Esophagus muscularis mucosa (tissue), 4 donors: ENCODE measurements around the gene CLEC4D. TPM values are rescaled to one million over a fixed set of nuclear protein-coding genes. Genes with fewer than 3 reads are reported as not detected.

Source experiments
- DNase-seq: peaks from one replicate; pipeline ENCODE4 v3.0.0-alpha.2; 2017; ENCODE audit errors: extremely low spot score
- H3K27ac ChIP-seq, 4 donors: fragments of 200-600 bp; sonication (generic); replicated peaks in 1 of 4; 1 replicate in 3 of 4; 2 replicates in 1 of 4; pipeline ENCODE4 v1.5.1; 2016 to 2019; ENCODE audit warnings: mild to moderate bottlenecking in 1 of 4
- H3K27me3 ChIP-seq, 4 donors: fragments of 200-600 bp; sonication (generic); one replicate each; pipeline versions ENCODE4 v1.5.1 to v1.6.0; 2016 to 2019
- H3K36me3 ChIP-seq, 4 donors: fragments of 200-600 bp; sonication (generic); one replicate each; pipeline ENCODE4 v1.5.1; 2016 to 2019
- H3K4me1 ChIP-seq, 4 donors: fragments of 200-600 bp; sonication (generic); one replicate each; pipeline ENCODE4 v1.5.1; 2016 to 2019
- H3K4me3 ChIP-seq, 4 donors: fragments of 200-600 bp; sonication (generic); 1 replicate in 2 of 4; 2 replicates in 2 of 4; pipeline ENCODE4 v1.5.1; 2016 to 2019; ENCODE audit warnings: mild to moderate bottlenecking in 4 of 4, moderate library complexity in 1 of 4
- H3K9me3 ChIP-seq, 4 donors: fragments of 200-600 bp; sonication (generic); 1 replicate in 3 of 4; 2 replicates in 1 of 4; pipeline ENCODE4 v1.5.1; 2016 to 2019
- EP300 ChIP-seq: sonication (generic); formaldehyde crosslinking; IDR thresholded peaks from one replicate; pipeline ENCODE4 v1.6.1; 2017; ENCODE audit warnings: antibody characterized with exemption
- POLR2A ChIP-seq: fragments of 450-650 bp; IDR thresholded peaks from one replicate; pipeline ENCODE4 v1.6.1; 2017; ENCODE audit warnings: antibody characterized with exemption, moderate library complexity, mild to moderate bottlenecking, low read depth
- POLR2AphosphoS5 ChIP-seq, 2 donors: sonication (generic); formaldehyde crosslinking; IDR thresholded peaks; one replicate each; pipeline ENCODE4 v1.6.1; 2017; ENCODE audit warnings: antibody characterized with exemption in 2 of 2
- WGBS: methylation state at CpG from one replicate; pipeline ENCODE4 v1.1.5; 2018; 5-methylcytosine and 5-hydroxymethylcytosine counted together
- intact Hi-C: fragments of 100-400 bp; cut with DNase I; formaldehyde crosslinking; loops from one replicate; pipeline ENCODE4 v1.15.1; 2023
- total RNA-seq, 4 donors: library from RNA; depleted of rRNA; stranded (reverse); fragments of >200 nt; gene quantifications; one replicate each; pipeline versions ENCODE4 v1.1.0 to v1.2.1, GENCODE V29; 2016
- TF ChIP-seq, protein P1 (sequence below), 3 experiments: fragments of 200-600 bp in 2 of 3; fragments of 450-650 bp in 1 of 3; sonication (generic) in 2 of 3; IDR thresholded peaks; one replicate each; pipeline ENCODE4 v1.5.1; 2017 to 2019; ENCODE audit warnings: antibody characterized with exemption in 3 of 3, mild to moderate bottlenecking in 2 of 3, moderate library complexity in 1 of 3

The CLEC4D gene
- total RNA-seq, 4 donors from 2014 or later = 1.7 TPM; not detected in 3

DNA sequence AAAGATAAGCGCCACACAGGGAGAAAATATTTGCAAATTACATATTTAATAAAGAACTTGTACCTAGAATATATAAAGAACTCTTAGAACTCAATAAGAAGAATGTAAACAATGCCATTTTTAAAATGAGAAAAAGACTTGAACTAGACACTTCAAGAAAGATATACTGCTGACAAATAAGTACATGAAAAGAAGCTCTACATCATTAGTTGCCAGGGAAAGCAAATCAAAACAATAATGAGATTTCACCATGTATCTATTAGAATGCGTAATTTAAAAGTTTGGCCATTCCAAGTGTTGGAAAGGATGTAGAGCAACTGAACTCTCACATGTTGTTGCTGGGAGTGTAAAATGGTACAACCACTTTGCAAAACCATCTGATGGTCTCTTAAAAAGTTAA lies 34.3 kb downstream of the CLEC4D start:
- no peaks in the 10 kb centered on the region for H3K4me1 ChIP-seq
- DNase-seq = no peak
- no peaks in the 10 kb centered on the region for H3K36me3 ChIP-seq
- no peaks in the 10 kb centered on the region for H3K9me3 ChIP-seq
- intact Hi-C loops = no loop called here
- no peaks in the 10 kb centered on the region for H3K27me3 ChIP-seq
- no peak overlapping the region for H3K27ac ChIP-seq
- TF ChIP-seq, protein P1, sequence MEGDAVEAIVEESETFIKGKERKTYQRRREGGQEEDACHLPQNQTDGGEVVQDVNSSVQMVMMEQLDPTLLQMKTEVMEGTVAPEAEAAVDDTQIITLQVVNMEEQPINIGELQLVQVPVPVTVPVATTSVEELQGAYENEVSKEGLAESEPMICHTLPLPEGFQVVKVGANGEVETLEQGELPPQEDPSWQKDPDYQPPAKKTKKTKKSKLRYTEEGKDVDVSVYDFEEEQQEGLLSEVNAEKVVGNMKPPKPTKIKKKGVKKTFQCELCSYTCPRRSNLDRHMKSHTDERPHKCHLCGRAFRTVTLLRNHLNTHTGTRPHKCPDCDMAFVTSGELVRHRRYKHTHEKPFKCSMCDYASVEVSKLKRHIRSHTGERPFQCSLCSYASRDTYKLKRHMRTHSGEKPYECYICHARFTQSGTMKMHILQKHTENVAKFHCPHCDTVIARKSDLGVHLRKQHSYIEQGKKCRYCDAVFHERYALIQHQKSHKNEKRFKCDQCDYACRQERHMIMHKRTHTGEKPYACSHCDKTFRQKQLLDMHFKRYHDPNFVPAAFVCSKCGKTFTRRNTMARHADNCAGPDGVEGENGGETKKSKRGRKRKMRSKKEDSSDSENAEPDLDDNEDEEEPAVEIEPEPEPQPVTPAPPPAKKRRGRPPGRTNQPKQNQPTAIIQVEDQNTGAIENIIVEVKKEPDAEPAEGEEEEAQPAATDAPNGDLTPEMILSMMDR (IDR thresholded peaks at IDR 0.05) = no peak
- no peak for TF ChIP-seq POLR2AphosphoS5 (IDR thresholded peaks at IDR 0.05)
- TF ChIP-seq POLR2A = no peak
- TF ChIP-seq EP300 = no peak
- no peak overlapping the region for H3K4me3 ChIP-seq
- 61% methylated on average over 2 of the region's 2 CpGs for WGBS

- no peaks in the 10 kb centered on the region for H3K9me3 ChIP-seq
- no peak overlapping the region for H3K27ac ChIP-seq
- DNase-seq = no peak
- no peaks in the 10 kb centered on the region for H3K36me3 ChIP-seq
- TF ChIP-seq, protein P1 (IDR thresholded peaks at IDR 0.05) = no peak
- TF ChIP-seq POLR2A = no peak
- no peak for TF ChIP-seq EP300
- no peak for TF ChIP-seq POLR2AphosphoS5 (IDR thresholded peaks at IDR 0.05)
- H3K27me3 ChIP-seq = no peaks in the 10 kb centered on the region
- H3K4me3 ChIP-seq = no peak overlapping the region
- intact Hi-C loops = no loop called here
- no peaks in the 10 kb centered on the region for H3K4me1 ChIP-seq
- 88% methylated on average over 2 of the region's 2 CpGs for WGBS
Measured at GRCh38 chr12:8548192-8548591, 34.9 kb downstream of the CLEC4D start.

DNA sequence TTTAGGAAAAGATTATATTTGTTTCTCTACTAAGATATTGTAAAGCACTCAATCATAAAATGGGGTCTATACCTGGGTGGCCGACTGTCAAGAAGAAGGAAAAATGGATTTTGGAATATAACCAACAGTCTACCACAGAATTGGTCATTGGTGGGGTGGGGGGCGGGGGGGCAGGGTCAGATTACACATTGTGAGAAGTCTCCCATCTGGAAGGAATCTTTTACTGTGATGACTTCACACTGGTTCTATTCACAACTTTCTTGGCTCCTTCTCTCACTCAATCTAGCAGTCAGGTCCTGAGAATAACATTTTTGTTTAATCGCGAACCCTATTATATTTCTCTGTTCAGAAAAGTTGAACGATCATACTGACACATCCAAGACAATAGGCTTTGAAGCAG lies 36.1 kb downstream of the CLEC4D start:
- intact Hi-C loops = no loop called here

GRCh38 chr12:8553088-8553627 lies 39.9 kb downstream of the CLEC4D start:
- H3K27me3 ChIP-seq = no peaks in the 10 kb centered on the region
- no peaks in the 10 kb centered on the region for H3K36me3 ChIP-seq
- H3K27ac ChIP-seq = no peak overlapping the region
- 66% methylated on average over 6 of the region's 6 CpGs for WGBS
- intact Hi-C loops = no loop called here
- TF ChIP-seq, protein P1 (IDR thresholded peaks at IDR 0.05) = no peak
- TF ChIP-seq EP300 (no peak), POLR2A (no peak), POLR2AphosphoS5 (IDR thresholded peaks at IDR 0.05) (no peak)
- H3K4me1 ChIP-seq = no peaks in the 10 kb centered on the region
- no peaks in the 10 kb centered on the region for H3K9me3 ChIP-seq
- no peak overlapping the region for H3K4me3 ChIP-seq
- no peak for DNase-seq

More for the DNA sequence above, 36.1 kb downstream of the CLEC4D start:
- TF ChIP-seq EP300 = no peak
- DNase-seq = no peak
- no peaks in the 10 kb centered on the region for H3K36me3 ChIP-seq
- H3K9me3 ChIP-seq = no peaks in the 10 kb centered on the region
- H3K27ac ChIP-seq = no peak overlapping the region
- no peaks in the 10 kb centered on the region for H3K4me1 ChIP-seq
- no peak overlapping the region for H3K4me3 ChIP-seq
- H3K27me3 ChIP-seq = no peaks in the 10 kb centered on the region
- 49% methylated on average over 5 of the region's 5 CpGs for WGBS

- Histone ChIP-seq H3K36me3 (no peaks in the 10 kb centered on the region), H3K27me3 (no peaks in the 10 kb centered on the region), H3K9me3 (no peaks in the 10 kb centered on the region), H3K27ac (no peak overlapping the region), H3K4me1 (no peaks in the 10 kb centered on the region), H3K4me3 (no peak overlapping the region)
- TF ChIP-seq, protein P1 (IDR thresholded peaks at IDR 0.05) = no peak
- TF ChIP-seq POLR2A (no peak), POLR2AphosphoS5 (IDR thresholded peaks at IDR 0.05) (no peak)
- intact Hi-C loops = no loop called here
- 87% methylated on average over 5 of the region's 5 CpGs for WGBS
- DNase-seq = no peak
Measured at GRCh38 chr12:8554451-8555195, 41.3 kb downstream of the CLEC4D start.
